Liver (tissue), 3 donors: ENCODE data around the gene WFDC6.

Experiments
- EGR1 ChIP-seq, 2 donors: IDR thresholded peaks; 2 replicates each; pipeline ENCODE4 v1.6.1; 2016 to 2018; ENCODE audit warnings: antibody characterized with exemption in 2 of 2, low read depth in 2 of 2
- FOXA1 ChIP-seq: IDR thresholded peaks from 2 replicates; pipeline ENCODE4 v1.6.1; 2016; ENCODE audit warnings: antibody characterized with exemption
- GABPA ChIP-seq, 2 donors: IDR thresholded peaks in 1 of 2; conservative IDR thresholded peaks in 1 of 2; 2 replicates each; pipeline ENCODE4 v1.6.1; 2016; ENCODE audit warnings: antibody characterized with exemption in 2 of 2, mild to moderate bottlenecking in 1 of 2, moderate library complexity in 1 of 2
- HNF4A ChIP-seq, 2 donors: conservative IDR thresholded peaks; 2 replicates each; pipeline ENCODE4 v1.6.1; 2016; ENCODE audit warnings: antibody characterized with exemption in 2 of 2, mild to moderate bottlenecking in 2 of 2
- HNF4G ChIP-seq: IDR thresholded peaks from 2 replicates; pipeline ENCODE4 v1.6.1; 2016; ENCODE audit warnings: antibody characterized with exemption
- JUND ChIP-seq, 2 donors: IDR thresholded peaks; 2 replicates each; pipeline ENCODE4 v1.6.1; 2016; ENCODE audit warnings: antibody characterized with exemption in 2 of 2
- NR2F2 ChIP-seq: IDR thresholded peaks from 2 replicates; pipeline ENCODE4 v1.6.1; 2016; ENCODE audit warnings: antibody characterized with exemption
- RAD21 ChIP-seq, 2 donors: IDR thresholded peaks; 2 replicates each; pipeline ENCODE4 v1.6.1; 2016; ENCODE audit warnings: antibody characterized with exemption in 2 of 2, mild to moderate bottlenecking in 2 of 2
- RXRA ChIP-seq, 2 donors: IDR thresholded peaks; 2 replicates each; pipeline ENCODE4 v1.6.1; 2017 to 2018; ENCODE audit warnings: antibody characterized with exemption in 2 of 2, mild to moderate bottlenecking in 1 of 2
- SP1 ChIP-seq: IDR thresholded peaks from 2 replicates; pipeline ENCODE4 v1.6.1; 2018; ENCODE audit warnings: antibody characterized with exemption, mild to moderate bottlenecking
- TF ChIP-seq, protein P1 (sequence below): fragments of 150-350 bp; IDR thresholded peaks from 2 replicates; pipeline ENCODE4 v1.5.1; 2017; ENCODE audit warnings: improper control_type of control experiment, low read depth, low read length; ENCODE audit not compliant: missing input control
- TF ChIP-seq, protein P2 (sequence below): IDR thresholded peaks from 2 replicates; pipeline ENCODE4 v1.6.1; 2016; ENCODE audit warnings: antibody characterized with exemption
- TF ChIP-seq, protein P3 (sequence below): IDR thresholded peaks from 2 replicates; pipeline ENCODE4 v1.6.1; 2016; ENCODE audit warnings: antibody characterized with exemption
- TF ChIP-seq, protein P4 (sequence below): IDR thresholded peaks from 2 replicates; pipeline ENCODE4 v1.6.1; 2016; ENCODE audit warnings: antibody characterized with exemption, mild to moderate bottlenecking
- donor health status: healthy.
- donor health status: healthy.

DNA sequence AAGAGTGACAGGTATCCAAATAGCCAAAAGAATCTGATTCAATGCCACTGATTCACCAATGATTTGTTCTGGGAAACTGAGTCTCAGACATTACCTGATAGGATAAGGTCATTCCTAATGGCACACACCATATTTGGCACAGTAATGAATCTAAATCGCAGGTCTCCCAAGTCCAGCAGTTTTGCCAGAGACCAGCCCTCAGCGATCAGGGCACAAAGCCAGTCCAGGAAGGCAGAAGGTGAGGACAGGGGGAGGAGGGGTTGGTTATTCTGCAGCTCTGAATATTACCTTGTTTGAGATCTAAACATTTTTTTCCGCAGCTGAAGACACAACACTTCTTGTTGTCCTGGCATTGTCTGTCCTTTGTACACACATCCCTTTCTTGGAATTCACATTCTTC is 6.1 kb upstream of the WFDC6 start:
- TF ChIP-seq, protein P1, sequence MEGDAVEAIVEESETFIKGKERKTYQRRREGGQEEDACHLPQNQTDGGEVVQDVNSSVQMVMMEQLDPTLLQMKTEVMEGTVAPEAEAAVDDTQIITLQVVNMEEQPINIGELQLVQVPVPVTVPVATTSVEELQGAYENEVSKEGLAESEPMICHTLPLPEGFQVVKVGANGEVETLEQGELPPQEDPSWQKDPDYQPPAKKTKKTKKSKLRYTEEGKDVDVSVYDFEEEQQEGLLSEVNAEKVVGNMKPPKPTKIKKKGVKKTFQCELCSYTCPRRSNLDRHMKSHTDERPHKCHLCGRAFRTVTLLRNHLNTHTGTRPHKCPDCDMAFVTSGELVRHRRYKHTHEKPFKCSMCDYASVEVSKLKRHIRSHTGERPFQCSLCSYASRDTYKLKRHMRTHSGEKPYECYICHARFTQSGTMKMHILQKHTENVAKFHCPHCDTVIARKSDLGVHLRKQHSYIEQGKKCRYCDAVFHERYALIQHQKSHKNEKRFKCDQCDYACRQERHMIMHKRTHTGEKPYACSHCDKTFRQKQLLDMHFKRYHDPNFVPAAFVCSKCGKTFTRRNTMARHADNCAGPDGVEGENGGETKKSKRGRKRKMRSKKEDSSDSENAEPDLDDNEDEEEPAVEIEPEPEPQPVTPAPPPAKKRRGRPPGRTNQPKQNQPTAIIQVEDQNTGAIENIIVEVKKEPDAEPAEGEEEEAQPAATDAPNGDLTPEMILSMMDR: no peak
- TF ChIP-seq, protein P2, sequence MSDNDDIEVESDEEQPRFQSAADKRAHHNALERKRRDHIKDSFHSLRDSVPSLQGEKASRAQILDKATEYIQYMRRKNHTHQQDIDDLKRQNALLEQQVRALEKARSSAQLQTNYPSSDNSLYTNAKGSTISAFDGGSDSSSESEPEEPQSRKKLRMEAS: no peak
- TF ChIP-seq, protein P3, sequence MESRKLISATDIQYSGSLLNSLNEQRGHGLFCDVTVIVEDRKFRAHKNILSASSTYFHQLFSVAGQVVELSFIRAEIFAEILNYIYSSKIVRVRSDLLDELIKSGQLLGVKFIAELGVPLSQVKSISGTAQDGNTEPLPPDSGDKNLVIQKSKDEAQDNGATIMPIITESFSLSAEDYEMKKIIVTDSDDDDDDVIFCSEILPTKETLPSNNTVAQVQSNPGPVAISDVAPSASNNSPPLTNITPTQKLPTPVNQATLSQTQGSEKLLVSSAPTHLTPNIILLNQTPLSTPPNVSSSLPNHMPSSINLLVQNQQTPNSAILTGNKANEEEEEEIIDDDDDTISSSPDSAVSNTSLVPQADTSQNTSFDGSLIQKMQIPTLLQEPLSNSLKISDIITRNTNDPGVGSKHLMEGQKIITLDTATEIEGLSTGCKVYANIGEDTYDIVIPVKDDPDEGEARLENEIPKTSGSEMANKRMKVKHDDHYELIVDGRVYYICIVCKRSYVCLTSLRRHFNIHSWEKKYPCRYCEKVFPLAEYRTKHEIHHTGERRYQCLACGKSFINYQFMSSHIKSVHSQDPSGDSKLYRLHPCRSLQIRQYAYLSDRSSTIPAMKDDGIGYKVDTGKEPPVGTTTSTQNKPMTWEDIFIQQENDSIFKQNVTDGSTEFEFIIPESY: no peak
- TF ChIP-seq JUND (IDR thresholded peaks at IDR 0.05): no peak
- no peak for TF ChIP-seq GABPA (IDR thresholded peaks at IDR 0.05 in 1 of 2, conservative IDR thresholded peaks at IDR 0.05 in 1 of 2)
- TF ChIP-seq RAD21 (IDR thresholded peaks at IDR 0.05): no peak
- no peak for TF ChIP-seq HNF4A (conservative IDR thresholded peaks at IDR 0.05)
- TF ChIP-seq, protein P4, sequence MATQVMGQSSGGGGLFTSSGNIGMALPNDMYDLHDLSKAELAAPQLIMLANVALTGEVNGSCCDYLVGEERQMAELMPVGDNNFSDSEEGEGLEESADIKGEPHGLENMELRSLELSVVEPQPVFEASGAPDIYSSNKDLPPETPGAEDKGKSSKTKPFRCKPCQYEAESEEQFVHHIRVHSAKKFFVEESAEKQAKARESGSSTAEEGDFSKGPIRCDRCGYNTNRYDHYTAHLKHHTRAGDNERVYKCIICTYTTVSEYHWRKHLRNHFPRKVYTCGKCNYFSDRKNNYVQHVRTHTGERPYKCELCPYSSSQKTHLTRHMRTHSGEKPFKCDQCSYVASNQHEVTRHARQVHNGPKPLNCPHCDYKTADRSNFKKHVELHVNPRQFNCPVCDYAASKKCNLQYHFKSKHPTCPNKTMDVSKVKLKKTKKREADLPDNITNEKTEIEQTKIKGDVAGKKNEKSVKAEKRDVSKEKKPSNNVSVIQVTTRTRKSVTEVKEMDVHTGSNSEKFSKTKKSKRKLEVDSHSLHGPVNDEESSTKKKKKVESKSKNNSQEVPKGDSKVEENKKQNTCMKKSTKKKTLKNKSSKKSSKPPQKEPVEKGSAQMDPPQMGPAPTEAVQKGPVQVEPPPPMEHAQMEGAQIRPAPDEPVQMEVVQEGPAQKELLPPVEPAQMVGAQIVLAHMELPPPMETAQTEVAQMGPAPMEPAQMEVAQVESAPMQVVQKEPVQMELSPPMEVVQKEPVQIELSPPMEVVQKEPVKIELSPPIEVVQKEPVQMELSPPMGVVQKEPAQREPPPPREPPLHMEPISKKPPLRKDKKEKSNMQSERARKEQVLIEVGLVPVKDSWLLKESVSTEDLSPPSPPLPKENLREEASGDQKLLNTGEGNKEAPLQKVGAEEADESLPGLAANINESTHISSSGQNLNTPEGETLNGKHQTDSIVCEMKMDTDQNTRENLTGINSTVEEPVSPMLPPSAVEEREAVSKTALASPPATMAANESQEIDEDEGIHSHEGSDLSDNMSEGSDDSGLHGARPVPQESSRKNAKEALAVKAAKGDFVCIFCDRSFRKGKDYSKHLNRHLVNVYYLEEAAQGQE: no peak
- no peak for TF ChIP-seq EGR1 (IDR thresholded peaks at IDR 0.05; ENCODE audit: low read depth in 2 of 2)
- TF ChIP-seq HNF4G: no peak
- no peak for TF ChIP-seq FOXA1
- no peak for TF ChIP-seq SP1
- no peak for TF ChIP-seq NR2F2
- no peak for TF ChIP-seq RXRA (IDR thresholded peaks at IDR 0.05)
